Upper lobe of left lung (tissue), 6 donors: ENCODE results near the gene AGXT. TPM values are rescaled to one million over a fixed set of nuclear protein-coding genes. Genes with fewer than 3 reads are reported as not detected.

Experiments
- ATAC-seq, 2 donors: fragments of 200-7000 bp; cut with Tn5 transposase; one replicate each; pipeline ENCODE4 v1.9.1; 2022; ENCODE audit warnings: mild to moderate bottlenecking in 2 of 2, moderate library complexity in 2 of 2; ENCODE audit not compliant: low FRiP score in 2 of 2
- DNase-seq, 2 donors: peaks; one replicate each; pipeline ENCODE4 v3.0.0-alpha.2; 2019 to 2020
- H3K27ac ChIP-seq, 4 donors: fragments of 200-600 bp; sonication (generic); one replicate each; pipeline ENCODE4 v1.5.1; 2016 to 2019
- H3K27me3 ChIP-seq, 4 donors: fragments of 200-600 bp; sonication (generic); one replicate each; pipeline ENCODE4 v1.5.1; 2017 to 2019
- H3K36me3 ChIP-seq, 4 donors: fragments of 200-600 bp; sonication (generic); one replicate each; pipeline ENCODE4 v1.5.1; 2016 to 2019
- H3K4me1 ChIP-seq, 4 donors: fragments of 200-600 bp; sonication (generic); one replicate each; pipeline ENCODE4 v1.5.1; 2018 to 2019
- H3K4me3 ChIP-seq, 4 donors: fragments of 200-600 bp; sonication (generic); one replicate each; pipeline ENCODE4 v1.5.1; 2017 to 2019; ENCODE audit warnings: mild to moderate bottlenecking in 2 of 4, moderate library complexity in 1 of 4
- H3K9me3 ChIP-seq, 4 donors: fragments of 200-600 bp; sonication (generic); one replicate each; pipeline ENCODE4 v1.5.1; 2018 to 2019
- EP300 ChIP-seq, 4 donors: sonication (generic); formaldehyde crosslinking; IDR thresholded peaks; one replicate each; pipeline ENCODE4 v1.5.1; 2017; ENCODE audit warnings: antibody characterized with exemption in 4 of 4, control low read depth in 2 of 4
- POLR2A ChIP-seq, 4 donors: fragments of 450-650 bp; IDR thresholded peaks; one replicate each; pipeline ENCODE4 v1.5.1; 2016 to 2017; ENCODE audit warnings: antibody characterized with exemption in 4 of 4, mild to moderate bottlenecking in 2 of 4
- POLR2AphosphoS5 ChIP-seq, 2 donors: sonication (generic); formaldehyde crosslinking; IDR thresholded peaks; one replicate each; pipeline ENCODE4 v1.5.1; 2017; ENCODE audit warnings: antibody characterized with exemption in 2 of 2
- WGBS, 2 donors: methylation state at CpG; one replicate each; pipeline ENCODE4 v1.1.5; 2017 to 2018; 5-methylcytosine and 5-hydroxymethylcytosine counted together
- total RNA-seq, 6 donors: library from RNA; depleted of rRNA in 4 of 6; stranded (reverse); fragments of >200 nt in 4 of 6; gene quantifications; one replicate each; pipeline versions ENCODE4 v1.1.0 to v1.2.1, GENCODE V29; 2016 to 2021
- TF ChIP-seq, protein P1 (sequence below), 6 experiments: fragments of 450-650 bp in 4 of 6; fragments of 200-600 bp in 2 of 6; sonication (generic) in 2 of 6; IDR thresholded peaks; one replicate each; pipeline ENCODE4 v1.5.1; 2016 to 2019; ENCODE audit warnings: antibody characterized with exemption in 6 of 6
- donor health status: DM: no; HTN: no; CAD: no; lungs with moderate emphysema.
- donor health status: DM: no; HTN: yes; CAD: no; lungs with severe emphysema.

AGXT gene
- total RNA-seq, 6 donors from 2014 or later = 0.30 to 0.46 (median 0.44) TPM; not detected in 3

DNA sequence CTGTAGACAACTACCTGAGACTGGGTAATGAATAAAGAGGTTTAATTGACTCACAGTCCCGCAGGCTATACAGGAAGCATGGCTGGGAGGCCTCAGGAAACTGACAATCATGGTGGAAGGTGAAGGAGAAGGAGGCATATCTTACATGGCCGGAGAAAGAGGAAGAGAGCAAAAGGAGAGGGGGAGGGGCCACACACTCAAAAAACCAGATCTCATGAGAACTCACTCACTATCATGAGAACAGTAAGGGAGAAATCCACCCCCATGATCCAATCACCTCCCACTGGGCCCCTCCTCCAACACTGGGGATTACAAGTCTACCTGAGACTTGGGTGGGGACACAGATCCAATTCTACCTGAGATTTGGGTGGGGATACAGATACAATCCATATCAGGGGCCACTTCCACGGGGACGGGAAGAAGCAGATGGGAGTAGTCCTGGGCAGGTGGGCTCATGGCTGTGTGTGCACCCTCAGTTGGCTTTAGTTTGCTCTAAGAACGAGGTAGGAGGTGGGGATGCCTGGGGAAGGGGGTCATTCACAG is 17.5 kb downstream of the AGXT start:
- Histone ChIP-seq H3K4me1 (no peaks in the 10 kb centered on the region), H3K36me3 (no peaks in the 10 kb centered on the region), H3K27ac (no peak overlapping the region), H3K9me3 (no peaks in the 10 kb centered on the region), H3K4me3 (no peak overlapping the region), H3K27me3 (no peaks in the 10 kb centered on the region)
- TF ChIP-seq POLR2AphosphoS5 (IDR thresholded peaks at IDR 0.05) = no peak
- no peak for TF ChIP-seq POLR2A (IDR thresholded peaks at IDR 0.05)
- TF ChIP-seq, protein P1, sequence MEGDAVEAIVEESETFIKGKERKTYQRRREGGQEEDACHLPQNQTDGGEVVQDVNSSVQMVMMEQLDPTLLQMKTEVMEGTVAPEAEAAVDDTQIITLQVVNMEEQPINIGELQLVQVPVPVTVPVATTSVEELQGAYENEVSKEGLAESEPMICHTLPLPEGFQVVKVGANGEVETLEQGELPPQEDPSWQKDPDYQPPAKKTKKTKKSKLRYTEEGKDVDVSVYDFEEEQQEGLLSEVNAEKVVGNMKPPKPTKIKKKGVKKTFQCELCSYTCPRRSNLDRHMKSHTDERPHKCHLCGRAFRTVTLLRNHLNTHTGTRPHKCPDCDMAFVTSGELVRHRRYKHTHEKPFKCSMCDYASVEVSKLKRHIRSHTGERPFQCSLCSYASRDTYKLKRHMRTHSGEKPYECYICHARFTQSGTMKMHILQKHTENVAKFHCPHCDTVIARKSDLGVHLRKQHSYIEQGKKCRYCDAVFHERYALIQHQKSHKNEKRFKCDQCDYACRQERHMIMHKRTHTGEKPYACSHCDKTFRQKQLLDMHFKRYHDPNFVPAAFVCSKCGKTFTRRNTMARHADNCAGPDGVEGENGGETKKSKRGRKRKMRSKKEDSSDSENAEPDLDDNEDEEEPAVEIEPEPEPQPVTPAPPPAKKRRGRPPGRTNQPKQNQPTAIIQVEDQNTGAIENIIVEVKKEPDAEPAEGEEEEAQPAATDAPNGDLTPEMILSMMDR (IDR thresholded peaks at IDR 0.05) = no peak
- TF ChIP-seq EP300 (IDR thresholded peaks at IDR 0.05) = no peak
- no peak for ATAC-seq
- no peak for DNase-seq
- whole genome bisulfite sequencing, 2 donors = 49 to 77% methylated on average over 3 to 5 of the region's 5 CpGs

DNA sequence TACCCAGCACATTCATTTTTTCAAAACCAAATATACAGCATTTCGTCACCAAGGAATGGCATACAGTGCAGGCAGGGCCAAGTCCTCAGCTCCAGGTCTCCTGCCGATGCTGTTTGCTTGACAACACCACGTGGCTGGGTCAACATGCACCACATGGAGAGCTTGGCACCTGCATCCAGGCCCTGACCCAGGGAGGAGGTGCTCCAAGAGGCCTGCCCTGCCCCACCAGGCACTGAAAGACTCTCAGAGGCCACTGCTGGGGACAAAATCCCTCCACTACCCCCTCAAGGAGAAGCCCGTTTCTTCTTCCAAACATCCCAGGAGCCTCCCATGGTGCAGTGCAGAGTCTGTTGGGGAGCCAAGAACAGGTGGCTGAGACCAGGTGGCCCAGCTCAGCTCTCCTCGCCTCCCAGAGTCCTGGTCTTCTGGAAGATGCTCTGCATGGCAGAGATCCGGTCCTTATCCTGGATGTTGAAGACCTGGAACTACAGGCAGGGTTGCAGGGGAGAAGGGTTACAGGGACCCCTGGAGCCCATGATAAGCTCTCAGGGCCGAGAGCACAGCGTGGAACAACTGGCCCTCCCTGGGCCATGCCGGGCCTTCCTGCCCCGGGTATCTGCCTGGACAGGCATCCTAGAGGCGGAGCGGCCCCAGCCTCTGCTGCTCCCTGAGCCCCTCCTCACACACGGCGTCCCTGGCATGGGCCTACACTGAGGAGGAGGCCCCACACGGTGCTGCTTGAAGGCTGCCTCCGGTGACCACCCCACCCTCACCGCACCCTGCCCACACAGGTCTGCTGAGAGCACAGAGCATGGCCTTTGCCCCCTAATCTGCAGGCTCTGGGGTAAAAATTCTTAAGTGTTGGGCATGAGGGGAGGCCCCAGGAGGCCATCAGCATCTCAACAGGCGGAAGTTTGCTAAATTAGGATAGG is 18.3 kb downstream of the AGXT start:
- Histone ChIP-seq H3K27me3 (no peaks in the 10 kb centered on the region), H3K9me3 (no peaks in the 10 kb centered on the region), H3K36me3 (no peaks in the 10 kb centered on the region), H3K4me3 (no peak overlapping the region), H3K4me1 (no peaks in the 10 kb centered on the region), H3K27ac (no peak overlapping the region)
- DNase-seq (peak in 1 of 2 donors; percentile 62), ATAC-seq (no peak)
- TF ChIP-seq, protein P1 (IDR thresholded peaks at IDR 0.05) = no peak
- TF ChIP-seq POLR2AphosphoS5 (IDR thresholded peaks at IDR 0.05) (no peak), EP300 (IDR thresholded peaks at IDR 0.05) (no peak), POLR2A (IDR thresholded peaks at IDR 0.05) (no peak)
- 82 to 85% methylated on average over 5 to 17 of the region's 18 CpGs for WGBS, 2 donors

DNA sequence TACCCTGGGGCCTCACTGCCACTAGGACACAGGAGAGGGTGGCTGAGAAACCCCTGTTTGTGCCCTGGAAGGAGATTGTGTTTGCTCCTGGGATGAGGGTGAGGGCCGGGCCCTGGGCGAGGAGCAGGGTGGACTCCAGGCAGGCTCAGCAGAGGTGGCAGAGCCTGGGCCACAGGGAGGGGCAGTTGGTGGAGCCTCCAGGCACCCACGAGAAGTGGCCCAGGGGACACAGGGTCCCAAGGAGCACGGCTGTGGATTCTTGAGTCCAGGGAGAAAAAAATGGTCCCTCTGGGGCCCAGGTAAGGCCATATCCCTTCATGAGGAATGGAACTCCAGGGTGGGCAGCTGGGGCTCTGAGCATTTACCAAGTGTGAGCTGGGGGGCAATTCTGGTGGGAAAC is 19.0 kb downstream of the AGXT start:
- DNase-seq (peak in 1 of 2 donors; percentile 24), ATAC-seq (no peak)
- TF ChIP-seq POLR2AphosphoS5 (IDR thresholded peaks at IDR 0.05) = no peak
- TF ChIP-seq, protein P1 (IDR thresholded peaks at IDR 0.05) = no peak
- TF ChIP-seq POLR2A (IDR thresholded peaks at IDR 0.05) = no peak
- no peak for TF ChIP-seq EP300 (IDR thresholded peaks at IDR 0.05)
- H3K27me3 ChIP-seq = no peaks in the 10 kb centered on the region
- no peak overlapping the region for H3K4me3 ChIP-seq
- no peaks in the 10 kb centered on the region for H3K4me1 ChIP-seq
- H3K36me3 ChIP-seq = no peaks in the 10 kb centered on the region
- WGBS, 2 donors = 72 to 94% methylated on average over 2 to 4 of the region's 4 CpGs
- no peaks in the 10 kb centered on the region for H3K9me3 ChIP-seq
- no peak overlapping the region for H3K27ac ChIP-seq

DNA sequence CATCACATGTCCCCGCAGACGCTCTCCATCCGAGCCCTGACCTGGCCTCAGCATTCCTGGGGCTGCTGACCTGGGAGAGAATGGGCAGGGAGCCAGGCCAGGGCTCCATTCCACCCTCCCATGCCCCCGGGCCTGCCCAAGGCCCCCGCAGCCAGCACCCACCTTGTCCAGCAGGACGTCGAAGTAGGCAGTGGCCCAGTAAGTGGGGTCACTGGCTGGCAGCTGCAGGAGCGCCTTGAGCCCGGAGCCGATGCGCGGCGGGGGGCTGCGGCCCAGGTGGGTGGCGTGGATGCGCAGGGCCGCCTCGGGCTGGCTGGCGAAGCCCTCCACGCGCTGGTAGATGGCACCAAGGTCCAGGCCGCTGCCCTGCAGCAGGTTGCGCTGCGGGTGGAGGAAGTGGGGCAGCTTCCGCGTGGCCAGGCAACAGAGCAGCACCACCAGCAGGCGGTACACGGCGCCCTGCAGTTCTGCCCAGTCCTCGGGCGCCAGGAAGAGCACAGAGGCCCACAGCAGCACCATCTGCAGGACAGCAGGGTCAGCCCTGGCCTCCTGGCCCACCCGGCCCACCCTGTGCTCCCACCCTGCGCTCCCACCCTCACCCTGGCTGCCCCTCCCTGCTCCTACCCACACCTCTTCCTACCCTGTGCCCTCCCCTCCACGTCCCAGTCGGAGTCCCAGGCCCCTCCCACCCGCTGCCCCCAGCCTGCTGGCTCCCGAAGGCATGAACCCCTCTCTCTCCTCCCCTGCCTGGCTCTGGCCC is 19.7 kb downstream of the AGXT start:
- TF ChIP-seq POLR2AphosphoS5 (IDR thresholded peaks at IDR 0.05) (no peak), POLR2A (IDR thresholded peaks at IDR 0.05) (no peak), EP300 (IDR thresholded peaks at IDR 0.05) (no peak)
- TF ChIP-seq, protein P1 (IDR thresholded peaks at IDR 0.05) = no peak
- no peaks in the 10 kb centered on the region for H3K36me3 ChIP-seq
- H3K27me3 ChIP-seq = no peaks in the 10 kb centered on the region
- ATAC-seq = no peak
- 91% methylated on average over 11 to 14 of the region's 37 CpGs for WGBS, 2 donors
- no peaks in the 10 kb centered on the region for H3K4me1 ChIP-seq
- H3K27ac ChIP-seq = no peak overlapping the region
- peak in 1 of 2 donors; percentile 76 for DNase-seq
- no peaks in the 10 kb centered on the region for H3K9me3 ChIP-seq
- H3K4me3 ChIP-seq = no peak overlapping the region
